Activated naive CD4-positive, alpha-beta T cell treated with anti-CD3 and anti-CD28 coated beads, Interleukin-2, amount 50 U/mL, for 16 hours (primary cell): Measurements from ENCODE around the gene MKNK2.
"Not testable (repeated sequence)": the region's sequence is repeated elsewhere in the genome, so short reads cannot be mapped to it uniquely, and the experiment has no call there.

Experiments used
- DNase-seq: peaks from one replicate; pipeline ENCODE4 v3.0.0-alpha.2; 2020

MKNK2 gene

DNA sequence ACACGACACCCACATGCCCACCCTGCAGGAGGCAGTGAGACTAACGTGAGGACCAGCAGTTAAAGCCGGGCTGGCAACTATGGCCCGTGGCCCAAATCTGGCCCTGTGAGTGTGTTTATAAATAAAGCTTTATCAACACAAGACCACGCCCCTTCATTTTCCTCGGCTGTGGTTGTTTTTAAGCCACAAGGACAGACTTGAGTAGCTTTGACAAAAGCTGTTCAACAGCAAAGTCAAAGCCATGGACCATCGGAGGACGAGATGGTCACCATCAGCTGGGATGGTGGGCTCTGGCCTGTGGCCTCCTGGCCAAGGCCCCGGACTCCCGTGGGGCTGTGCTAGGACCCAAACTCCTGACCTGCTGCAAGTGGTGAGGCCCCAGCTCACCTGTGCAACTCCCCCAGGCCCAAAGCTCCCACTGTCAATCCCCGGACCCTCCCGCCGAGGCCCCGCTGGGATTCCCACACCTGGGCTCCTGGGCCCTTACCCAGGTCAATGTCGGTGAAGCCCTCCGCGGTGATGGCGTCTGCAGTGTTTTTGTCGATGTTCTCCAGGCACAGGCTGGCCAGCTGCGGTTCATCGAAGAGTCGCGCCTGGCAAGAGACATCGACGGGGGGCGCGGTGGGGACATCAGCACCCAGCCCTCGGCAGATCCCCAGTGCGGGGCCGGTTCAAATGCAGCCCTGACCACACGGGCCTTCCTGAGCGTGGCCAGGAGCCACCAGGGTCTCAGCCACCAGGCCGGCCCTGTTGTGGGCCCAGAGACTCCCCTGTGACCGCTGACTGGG lies 60.6 kb downstream of the MKNK2 start:
- DNase-seq = no peak

DNA sequence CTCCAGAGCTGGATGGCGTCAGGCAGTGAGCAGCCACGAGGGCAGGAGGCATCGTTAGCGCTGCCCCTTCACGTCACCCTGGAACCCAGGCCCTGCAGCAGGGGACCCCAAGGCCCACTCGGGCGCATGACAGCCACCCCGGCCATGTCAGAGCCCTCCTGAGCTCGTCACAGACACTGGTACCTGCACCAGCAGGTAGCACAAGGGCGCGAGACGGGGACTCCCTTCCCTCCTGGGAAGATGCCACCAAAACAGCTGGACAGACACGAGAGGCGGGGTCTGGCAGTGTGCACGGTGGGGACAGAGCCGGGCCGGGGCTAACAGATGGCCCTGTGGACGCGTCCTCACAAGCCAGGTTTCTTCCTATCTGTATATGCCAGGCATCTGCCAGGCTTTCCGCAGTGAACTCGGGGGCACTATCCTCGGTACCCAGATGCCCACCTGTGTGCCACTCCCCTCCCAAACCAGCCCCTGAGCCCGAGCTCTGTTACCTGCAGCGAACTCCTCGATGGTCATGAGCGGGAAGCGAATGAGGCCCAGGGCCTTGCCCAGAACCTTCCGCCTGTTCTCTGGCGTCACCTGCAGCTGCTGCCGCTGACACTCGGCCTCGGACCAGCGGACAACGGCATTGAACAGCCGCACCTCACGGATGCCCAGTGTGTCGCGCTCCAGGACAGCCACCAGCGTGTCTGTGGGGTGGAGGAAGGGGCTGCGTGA lies 61.4 kb downstream of the MKNK2 start:
- no peak for DNase-seq

DNA sequence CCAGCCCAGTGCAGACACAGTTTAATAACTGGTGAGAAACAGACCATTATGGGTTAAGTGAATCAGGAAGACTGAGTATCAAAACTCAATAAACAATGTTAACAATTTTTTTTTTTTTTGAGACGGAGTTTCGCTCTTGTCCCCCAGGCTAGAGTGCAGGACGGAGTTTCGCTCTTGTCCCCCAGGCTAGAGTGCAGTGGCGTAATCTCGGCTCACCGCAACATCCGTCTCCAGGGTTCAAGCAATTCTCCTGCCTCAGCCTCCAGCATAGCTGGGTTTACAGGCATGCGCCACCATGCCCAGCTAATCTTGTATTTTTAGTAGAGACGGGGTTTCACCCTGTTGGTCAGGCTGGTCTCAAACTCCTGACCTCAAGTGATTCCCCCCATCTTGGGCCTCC lies 62.6 kb downstream of the MKNK2 start:
- not testable (repeated sequence) for DNase-seq
